Loucy (cell line): Measurements from ENCODE around the gene RFTN2.
"Not testable (repeated sequence)": the region's sequence is repeated elsewhere in the genome, so short reads cannot be mapped to it uniquely, and the experiment has no call there.

Experiments
- H2AFZ ChIP-seq: fragments of 200-600 bp; sonication (generic); 2 replicates; pipeline ENCODE4 v1.6.0; 2016; ENCODE audit warnings: antibody characterized with exemption, mild to moderate bottlenecking, low read length, moderate library complexity
- H3F3A ChIP-seq: fragments of 200-600 bp; 2 replicates; pipeline ENCODE4 v1.6.0; 2016; ENCODE audit warnings: antibody characterized with exemption, low read depth, mild to moderate bottlenecking
- H3K27me3 ChIP-seq: fragments of 200-600 bp; sonication (generic); 2 replicates; pipeline ENCODE4 v1.6.1; 2014; ENCODE audit warnings: low read length, mild to moderate bottlenecking; ENCODE audit not compliant: insufficient read depth, poor library complexity, severe bottlenecking
- H3K36me3 ChIP-seq: fragments of 200-600 bp; sonication (generic); 2 replicates; pipeline ENCODE4 v1.6.1; 2016; ENCODE audit warnings: low read length; ENCODE audit not compliant: insufficient read depth
- H3K4me1 ChIP-seq: fragments of 200-600 bp; sonication (generic); 2 replicates; pipeline ENCODE4 v1.5.1; 2014; ENCODE audit warnings: low read length, mild to moderate bottlenecking; ENCODE audit not compliant: insufficient read depth, poor library complexity, severe bottlenecking
- H3K4me2 ChIP-seq: fragments of 200-600 bp; sonication (generic); 2 replicates; pipeline ENCODE4 v1.6.0; 2014; ENCODE audit warnings: antibody characterized with exemption, low read length, low read depth, mild to moderate bottlenecking; ENCODE audit not compliant: poor library complexity, severe bottlenecking
- H3K4me3 ChIP-seq: fragments of 200-600 bp; sonication (generic); 2 replicates; pipeline ENCODE4 v1.5.1; 2014; ENCODE audit warnings: low read length, mild to moderate bottlenecking, mixed read lengths; ENCODE audit not compliant: poor library complexity, severe bottlenecking
- H3K79me2 ChIP-seq: fragments of 200-600 bp; sonication (generic); 2 replicates; pipeline ENCODE4 v1.6.1; 2014; ENCODE audit warnings: low read length; ENCODE audit not compliant: insufficient read depth
- H3K9ac ChIP-seq: fragments of 200-600 bp; sonication (generic); 2 replicates; pipeline ENCODE4 v1.6.0; 2014; ENCODE audit warnings: mild to moderate bottlenecking, low read depth, low read length, moderate library complexity; ENCODE audit not compliant: poor library complexity, severe bottlenecking
- H3K9me2 ChIP-seq: fragments of 200-600 bp; sonication (generic); replicated peaks from 2 replicates; pipeline ENCODE4 v1.6.1; 2016; ENCODE audit warnings: low read depth, low read length, mixed read lengths
- H3K9me3 ChIP-seq: fragments of 200-600 bp; sonication (generic); 2 replicates; pipeline ENCODE4 v1.6.1; 2014; ENCODE audit warnings: mild to moderate bottlenecking, antibody characterized with exemption, low read length, low read depth; ENCODE audit not compliant: insufficient read depth
- H4K20me1 ChIP-seq: fragments of 200-600 bp; sonication (generic); 2 replicates; pipeline ENCODE4 v1.6.0; 2014; ENCODE audit warnings: antibody characterized with exemption, low read length, mild to moderate bottlenecking; ENCODE audit not compliant: insufficient read depth, poor library complexity, severe bottlenecking
- CTCF ChIP-seq: fragments of 200-600 bp; sonication (generic); conservative IDR thresholded peaks from 2 replicates; pipeline ENCODE4 v1.5.1; 2014; ENCODE audit warnings: mild to moderate bottlenecking, antibody characterized with exemption, low read length
- EZH2phosphoT487 ChIP-seq: fragments of 200-600 bp; IDR thresholded peaks from 2 replicates; pipeline ENCODE4 v1.6.1; 2018; ENCODE audit warnings: antibody characterized with exemption, mild to moderate bottlenecking, moderate library complexity, borderline replicate concordance

Gene RFTN2

GRCh38 chr2:197695971-197696370, 20.6 kb upstream of the RFTN2 start:
- H3K4me2 ChIP-seq, H4K20me1 ChIP-seq, H3K9me3 ChIP-seq, H3K27me3 ChIP-seq, H3K36me3 ChIP-seq, H3K79me2 ChIP-seq, H3K4me1 ChIP-seq, H2AFZ ChIP-seq, H3K9ac ChIP-seq, H3K4me3 ChIP-seq, H3K9me2 ChIP-seq, H3F3A ChIP-seq: not testable (repeated sequence)

GRCh38 chr2:197695206-197695605, 19.8 kb upstream of the RFTN2 start:
- H2AFZ ChIP-seq, H3K4me3 ChIP-seq, H3K79me2 ChIP-seq, H3K9ac ChIP-seq, H3K4me1 ChIP-seq, H3K4me2 ChIP-seq, H3K36me3 ChIP-seq, H4K20me1 ChIP-seq, H3K9me3 ChIP-seq, H3K27me3 ChIP-seq, H3K9me2 ChIP-seq, H3F3A ChIP-seq: not testable (repeated sequence)

DNA sequence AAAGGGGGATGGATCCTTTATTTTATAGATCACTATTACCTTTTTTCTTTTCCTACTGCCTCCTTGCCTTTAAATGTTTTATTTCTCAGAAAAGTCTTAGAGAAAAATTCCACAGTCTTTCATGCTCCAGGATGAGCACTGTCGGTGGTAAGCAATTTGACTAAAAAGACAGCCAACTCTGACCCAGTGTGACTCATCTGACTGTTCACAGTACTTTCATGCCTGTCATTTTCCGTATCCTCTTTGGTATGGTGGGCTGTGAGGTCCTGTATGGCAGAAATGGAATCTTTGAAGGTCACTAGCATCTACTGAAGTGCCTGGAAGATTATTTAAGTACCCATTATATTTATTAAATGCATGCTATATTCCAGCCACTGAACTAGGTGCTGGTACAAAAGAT, 2.1 kb upstream of the RFTN2 start:
- H3K9ac ChIP-seq: no peak overlapping the region
- no peak overlapping the region for H3K4me2 ChIP-seq
- no peaks in the 10 kb centered on the region for H3K9me2 ChIP-seq

GRCh38 chr2:197677056-197677455, 1.7 kb upstream of the RFTN2 start:
- Histone ChIP-seq H3K9me3 (no peaks in the 10 kb centered on the region), H3K27me3 (no peaks in the 10 kb centered on the region), H2AFZ (no peak overlapping the region), H3K9me2 (no peaks in the 10 kb centered on the region), H3K4me3 (no peak overlapping the region), H3K9ac (no peak overlapping the region), H3K4me2 (no peak overlapping the region), H3K36me3 (no peaks in the 10 kb centered on the region), H3F3A (no peaks in the 10 kb centered on the region), H3K4me1 (no peaks in the 10 kb centered on the region), H3K79me2 (no peaks in the 10 kb centered on the region), H4K20me1 (no peaks in the 10 kb centered on the region)
- no peak for TF ChIP-seq EZH2phosphoT487
- no peak for TF ChIP-seq CTCF

More for the DNA sequence above, 2.1 kb upstream of the RFTN2 start:
- Histone ChIP-seq H4K20me1 (no peaks in the 10 kb centered on the region), H3K4me3 (no peak overlapping the region), H3K4me1 (no peaks in the 10 kb centered on the region), H3K9me3 (no peaks in the 10 kb centered on the region), H2AFZ (no peak overlapping the region), H3K36me3 (no peaks in the 10 kb centered on the region), H3K79me2 (no peaks in the 10 kb centered on the region), H3F3A (no peaks in the 10 kb centered on the region), H3K27me3 (no peaks in the 10 kb centered on the region)
- TF ChIP-seq EZH2phosphoT487 (no peak), CTCF (no peak)
